ENCODE data around the gene CFAP119. TPM values are rescaled to one million over a fixed set of nuclear protein-coding genes. Genes with fewer than 3 reads are reported as not detected.
A peak's percentile ranks its signal among the peaks of the same experiment; 100 is the strongest.

The CFAP119 gene
- polyA plus RNA-seq, 1 of the 3 experiments (the other 2 are of a cell fraction): 28.4 TPM

DNA sequence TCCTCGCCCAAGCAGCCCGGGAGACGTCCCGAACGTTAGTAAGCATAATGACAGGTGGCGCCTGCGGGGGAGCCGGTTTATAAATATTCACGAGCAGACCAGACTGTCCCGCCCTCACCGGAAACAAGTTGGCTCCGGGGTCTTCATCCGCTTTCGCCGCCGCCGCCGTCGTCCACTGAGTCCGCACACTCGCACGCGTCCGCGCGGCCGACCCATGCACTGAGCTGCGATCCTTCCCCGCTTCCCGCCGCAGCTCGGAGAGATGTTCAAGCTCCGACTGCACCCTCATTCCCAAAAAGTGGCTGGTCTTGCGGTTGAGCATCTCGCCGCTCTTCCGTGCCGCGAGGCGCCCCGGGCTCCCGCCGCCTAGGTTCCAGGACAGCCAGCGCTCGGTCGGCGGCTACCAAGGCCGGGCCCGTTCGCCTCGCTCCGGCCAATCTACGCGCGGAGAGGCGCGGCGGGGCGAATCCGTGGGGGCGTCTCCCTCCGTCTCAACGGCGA lies 385 bp downstream of the CFAP119 start:
- ChIA-PET CTCF (no interaction called here), POLR2A (no interaction called here)
- no peaks in the 10 kb centered on the region for H3K9me2 ChIP-seq
- TF ChIP-seq GABPA (IDR thresholded peaks at IDR 0.05; ENCODE audit: low read depth) (peak; percentile 56), TAF1 (IDR thresholded peaks at IDR 0.05; ENCODE audit: borderline replicate concordance, low read depth, low read length) (no peak)
- TF ChIP-seq, protein P1, sequence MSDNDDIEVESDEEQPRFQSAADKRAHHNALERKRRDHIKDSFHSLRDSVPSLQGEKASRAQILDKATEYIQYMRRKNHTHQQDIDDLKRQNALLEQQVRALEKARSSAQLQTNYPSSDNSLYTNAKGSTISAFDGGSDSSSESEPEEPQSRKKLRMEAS (IDR thresholded peaks at IDR 0.05; ENCODE audit: low read depth): 0 out of 2 replicates have a peak, but pooled peaks have one; percentile 9
- peaks cover 49% of the 10 kb centered on the region for H3K79me2 ChIP-seq (ENCODE audit: insufficient read depth)
- H3K4me2 ChIP-seq: peak overlapping the region; percentile 100
- peak overlapping the region; percentile 70 for H2AFZ ChIP-seq (ENCODE audit: low read depth)
- DNase-seq: peak; percentile 72
- peaks cover 29 to 57% of the 10 kb centered on the region in 2 experiments for H3K36me3 ChIP-seq (replicated peaks in 1 of 2; ENCODE audit: control insufficient read depth in 1 of 2, insufficient read depth in 2 of 2, low read length in 1 of 2)
- no peaks in the 10 kb centered on the region for H3K9me3 ChIP-seq
- peak overlapping the region; percentile 77 to 79 for H3K27ac ChIP-seq (ENCODE audit: low read depth in 2 of 2, low read length in 1 of 2)
- no peaks in the 10 kb centered on the region for H4K20me1 ChIP-seq (ENCODE audit: insufficient read depth)
- peak overlapping the region; percentile 95 to 97 for H3K4me3 ChIP-seq (ENCODE audit: low read depth in 2 of 2, low read length in 1 of 2)
- peaks cover 15 to 26% of the 10 kb centered on the region in 2 experiments for H3K4me1 ChIP-seq (ENCODE audit: control insufficient read depth in 1 of 2, insufficient read depth in 2 of 2, low read depth in 1 of 2, low read length in 1 of 2)
- 3% methylated on average over 40 of the region's 64 CpGs for WGBS (ENCODE audit: low lambda C conversion rate)
- H3K9ac ChIP-seq: peak overlapping the region; percentile 89
- peaks cover 7% of the 10 kb centered on the region for H3F3A ChIP-seq (replicated peaks; ENCODE audit: insufficient read depth)
- no peaks in the 10 kb centered on the region for H3K27me3 ChIP-seq (ENCODE audit: insufficient read depth)

GRCh38 chr16:30760577-30761426 lies 1.1 kb downstream of the CFAP119 start:
- TF ChIP-seq MXI1 (IDR thresholded peaks at IDR 0.05; ENCODE audit: low read depth, low read length) (no peak), EZH2phosphoT487 (IDR thresholded peaks at IDR 0.05; ENCODE audit: borderline replicate concordance, low read depth) (no peak), RAD21 (IDR thresholded peaks at IDR 0.05; ENCODE audit: low read length) (no peak), TEAD4 (IDR thresholded peaks at IDR 0.05; ENCODE audit: borderline replicate concordance, insufficient read depth) (no peak), RXRA (IDR thresholded peaks at IDR 0.05; ENCODE audit: borderline replicate concordance, low read depth) (no peak)
- TF ChIP-seq, protein P2, sequence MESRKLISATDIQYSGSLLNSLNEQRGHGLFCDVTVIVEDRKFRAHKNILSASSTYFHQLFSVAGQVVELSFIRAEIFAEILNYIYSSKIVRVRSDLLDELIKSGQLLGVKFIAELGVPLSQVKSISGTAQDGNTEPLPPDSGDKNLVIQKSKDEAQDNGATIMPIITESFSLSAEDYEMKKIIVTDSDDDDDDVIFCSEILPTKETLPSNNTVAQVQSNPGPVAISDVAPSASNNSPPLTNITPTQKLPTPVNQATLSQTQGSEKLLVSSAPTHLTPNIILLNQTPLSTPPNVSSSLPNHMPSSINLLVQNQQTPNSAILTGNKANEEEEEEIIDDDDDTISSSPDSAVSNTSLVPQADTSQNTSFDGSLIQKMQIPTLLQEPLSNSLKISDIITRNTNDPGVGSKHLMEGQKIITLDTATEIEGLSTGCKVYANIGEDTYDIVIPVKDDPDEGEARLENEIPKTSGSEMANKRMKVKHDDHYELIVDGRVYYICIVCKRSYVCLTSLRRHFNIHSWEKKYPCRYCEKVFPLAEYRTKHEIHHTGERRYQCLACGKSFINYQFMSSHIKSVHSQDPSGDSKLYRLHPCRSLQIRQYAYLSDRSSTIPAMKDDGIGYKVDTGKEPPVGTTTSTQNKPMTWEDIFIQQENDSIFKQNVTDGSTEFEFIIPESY (IDR thresholded peaks at IDR 0.05; ENCODE audit: borderline replicate concordance, low read depth): no peak
- POLR2A ChIA-PET: interaction anchor here (1.7 kb wide), 1 partner anchor 13 kb away, joined by 10 read pairs; the partner anchor contains the start of gene PHKG2
- Histone ChIP-seq H3K9me2 (no peaks in the 10 kb centered on the region), H4K20me1 (ENCODE audit: insufficient read depth) (no peaks in the 10 kb centered on the region), H3K4me3 (ENCODE audit: low read depth in 2 of 2, low read length in 1 of 2) (peak overlapping the region; percentile 95 to 97), H3K27ac (ENCODE audit: low read depth in 2 of 2, low read length in 1 of 2) (peak overlapping the region; percentile 77 to 79), H2AFZ (ENCODE audit: low read depth) (peak overlapping the region; percentile 70), H3F3A (replicated peaks; ENCODE audit: insufficient read depth) (peaks cover 7% of the 10 kb centered on the region), H3K36me3 (replicated peaks in 1 of 2; ENCODE audit: control insufficient read depth in 1 of 2, insufficient read depth in 2 of 2, low read length in 1 of 2) (peaks cover 23 to 57% of the 10 kb centered on the region in 2 experiments), H3K4me2 (peak overlapping the region; percentile 100), H3K4me1 (ENCODE audit: control insufficient read depth in 1 of 2, insufficient read depth in 2 of 2, low read depth in 1 of 2, low read length in 1 of 2) (peaks cover 15 to 26% of the 10 kb centered on the region in 2 experiments), H3K9me3 (no peaks in the 10 kb centered on the region), H3K9ac (peak overlapping the region; percentile 89), H3K79me2 (ENCODE audit: insufficient read depth) (peaks cover 48% of the 10 kb centered on the region), H3K27me3 (ENCODE audit: insufficient read depth) (no peaks in the 10 kb centered on the region)
- 44% methylated on average over 26 of the region's 26 CpGs for WGBS (ENCODE audit: low lambda C conversion rate)
- CTCF ChIA-PET: interaction anchor here (1.1 kb wide), 1 partner anchor 54 kb away, joined by 3 read pairs; no protein-coding TSS in a partner anchor
- no peak for DNase-seq

Measured in SK-N-SH (cell line).